Measurements from ENCODE around the gene NKX6-2. TPM values are rescaled to one million over a fixed set of nuclear protein-coding genes. Genes with fewer than 3 reads are reported as not detected.

NKX6-2 gene
- total and polyA plus RNA-seq, 2 experiments from 2014 or later, result 0.24 to 9.3 TPM

GRCh38 chr10:132832186-132832969, 46.4 kb upstream of the NKX6-2 start (continued):
- TF ChIP-seq, protein P1, sequence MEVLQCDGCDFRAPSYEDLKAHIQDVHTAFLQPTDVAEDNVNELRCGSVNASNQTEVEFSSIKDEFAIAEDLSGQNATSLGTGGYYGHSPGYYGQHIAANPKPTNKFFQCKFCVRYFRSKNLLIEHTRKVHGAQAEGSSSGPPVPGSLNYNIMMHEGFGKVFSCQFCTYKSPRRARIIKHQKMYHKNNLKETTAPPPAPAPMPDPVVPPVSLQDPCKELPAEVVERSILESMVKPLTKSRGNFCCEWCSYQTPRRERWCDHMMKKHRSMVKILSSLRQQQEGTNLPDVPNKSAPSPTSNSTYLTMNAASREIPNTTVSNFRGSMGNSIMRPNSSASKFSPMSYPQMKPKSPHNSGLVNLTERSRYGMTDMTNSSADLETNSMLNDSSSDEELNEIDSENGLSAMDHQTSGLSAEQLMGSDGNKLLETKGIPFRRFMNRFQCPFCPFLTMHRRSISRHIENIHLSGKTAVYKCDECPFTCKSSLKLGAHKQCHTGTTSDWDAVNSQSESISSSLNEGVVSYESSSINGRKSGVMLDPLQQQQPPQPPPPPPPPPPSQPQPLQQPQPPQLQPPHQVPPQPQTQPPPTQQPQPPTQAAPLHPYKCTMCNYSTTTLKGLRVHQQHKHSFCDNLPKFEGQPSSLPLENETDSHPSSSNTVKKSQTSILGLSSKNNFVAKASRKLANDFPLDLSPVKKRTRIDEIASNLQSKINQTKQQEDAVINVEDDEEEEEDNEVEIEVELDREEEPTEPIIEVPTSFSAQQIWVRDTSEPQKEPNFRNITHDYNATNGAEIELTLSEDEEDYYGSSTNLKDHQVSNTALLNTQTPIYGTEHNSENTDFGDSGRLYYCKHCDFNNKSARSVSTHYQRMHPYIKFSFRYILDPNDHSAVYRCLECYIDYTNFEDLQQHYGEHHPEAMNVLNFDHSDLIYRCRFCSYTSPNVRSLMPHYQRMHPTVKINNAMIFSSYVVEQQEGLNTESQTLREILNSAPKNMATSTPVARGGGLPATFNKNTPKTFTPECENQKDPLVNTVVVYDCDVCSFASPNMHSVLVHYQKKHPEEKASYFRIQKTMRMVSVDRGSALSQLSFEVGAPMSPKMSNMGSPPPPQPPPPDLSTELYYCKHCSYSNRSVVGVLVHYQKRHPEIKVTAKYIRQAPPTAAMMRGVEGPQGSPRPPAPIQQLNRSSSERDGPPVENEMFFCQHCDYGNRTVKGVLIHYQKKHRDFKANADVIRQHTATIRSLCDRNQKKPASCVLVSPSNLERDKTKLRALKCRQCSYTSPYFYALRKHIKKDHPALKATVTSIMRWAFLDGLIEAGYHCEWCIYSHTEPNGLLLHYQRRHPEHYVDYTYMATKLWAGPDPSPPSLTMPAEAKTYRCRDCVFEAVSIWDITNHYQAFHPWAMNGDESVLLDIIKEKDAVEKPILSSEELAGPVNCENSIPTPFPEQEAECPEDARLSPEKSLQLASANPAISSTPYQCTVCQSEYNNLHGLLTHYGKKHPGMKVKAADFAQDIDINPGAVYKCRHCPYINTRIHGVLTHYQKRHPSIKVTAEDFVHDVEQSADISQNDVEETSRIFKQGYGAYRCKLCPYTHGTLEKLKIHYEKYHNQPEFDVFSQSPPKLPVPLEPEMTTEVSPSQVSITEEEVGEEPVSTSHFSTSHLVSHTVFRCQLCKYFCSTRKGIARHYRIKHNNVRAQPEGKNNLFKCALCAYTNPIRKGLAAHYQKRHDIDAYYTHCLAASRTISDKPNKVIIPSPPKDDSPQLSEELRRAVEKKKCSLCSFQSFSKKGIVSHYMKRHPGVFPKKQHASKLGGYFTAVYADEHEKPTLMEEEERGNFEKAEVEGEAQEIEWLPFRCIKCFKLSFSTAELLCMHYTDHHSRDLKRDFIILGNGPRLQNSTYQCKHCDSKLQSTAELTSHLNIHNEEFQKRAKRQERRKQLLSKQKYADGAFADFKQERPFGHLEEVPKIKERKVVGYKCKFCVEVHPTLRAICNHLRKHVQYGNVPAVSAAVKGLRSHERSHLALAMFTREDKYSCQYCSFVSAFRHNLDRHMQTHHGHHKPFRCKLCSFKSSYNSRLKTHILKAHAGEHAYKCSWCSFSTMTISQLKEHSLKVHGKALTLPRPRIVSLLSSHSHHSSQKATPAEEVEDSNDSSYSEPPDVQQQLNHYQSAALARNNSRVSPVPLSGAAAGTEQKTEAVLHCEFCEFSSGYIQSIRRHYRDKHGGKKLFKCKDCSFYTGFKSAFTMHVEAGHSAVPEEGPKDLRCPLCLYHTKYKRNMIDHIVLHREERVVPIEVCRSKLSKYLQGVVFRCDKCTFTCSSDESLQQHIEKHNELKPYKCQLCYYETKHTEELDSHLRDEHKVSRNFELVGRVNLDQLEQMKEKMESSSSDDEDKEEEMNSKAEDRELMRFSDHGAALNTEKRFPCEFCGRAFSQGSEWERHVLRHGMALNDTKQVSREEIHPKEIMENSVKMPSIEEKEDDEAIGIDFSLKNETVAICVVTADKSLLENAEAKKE (CRISPR knock-in tag; IDR thresholded peaks at IDR 0.05), result no peak

DNA sequence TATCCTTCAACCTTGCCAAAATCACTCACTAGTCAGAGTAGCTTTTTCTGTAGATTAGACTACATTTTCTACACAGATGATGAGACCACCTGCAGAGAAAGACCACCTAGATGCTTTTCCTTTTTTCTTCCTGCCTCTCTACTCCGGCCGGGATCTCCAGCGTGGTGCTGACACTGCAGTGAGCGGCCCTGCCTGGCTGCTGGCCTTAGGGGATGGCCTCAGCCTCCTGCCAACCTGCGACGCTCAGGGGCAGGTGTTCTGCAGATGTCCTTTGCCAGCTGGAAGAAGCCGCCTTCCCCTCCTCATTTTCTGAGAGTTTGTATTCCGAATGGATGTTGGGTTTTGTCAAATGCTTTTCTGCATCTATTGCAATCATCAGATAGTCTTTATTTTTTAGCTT, 43.5 kb upstream of the NKX6-2 start:
- no peaks in the 10 kb centered on the region for H3K79me2 ChIP-seq (replicated peaks; ENCODE audit: insufficient read depth)
- Mint-ChIP-seq H3K4me3 (no peak overlapping the region), H3K4me1 (no peaks in the 10 kb centered on the region; the same call in 2 of the 3 replicates), H3K9me3 (peaks cover 16% of the 10 kb centered on the region), H3K36me3 (ENCODE audit: low read depth) (peaks cover 6% of the 10 kb centered on the region), H3K27ac (no peak overlapping the region), H3K27me3 (ENCODE audit: insufficient read depth, low read depth, poor library complexity) (peaks cover 13% of the 10 kb centered on the region)
- no peak for TF ChIP-seq ZNF114 (CRISPR knock-in tag; IDR thresholded peaks at IDR 0.05)
- no peak for TF ChIP-seq ETS1 (IDR thresholded peaks at IDR 0.05)
- no peak for TF ChIP-seq EZH2phosphoT487 (IDR thresholded peaks at IDR 0.05; ENCODE audit: unreplicated experiment)
- no peaks in the 10 kb centered on the region for H3F3A ChIP-seq (replicated peaks; ENCODE audit: low read depth)
- no peak for ATAC-seq
- no peaks in the 10 kb centered on the region for H3K9me2 ChIP-seq (ENCODE audit: insufficient read depth)
- H4K20me1 ChIP-seq (replicated peaks; ENCODE audit: insufficient read depth), result no peaks in the 10 kb centered on the region
- no peaks in the 10 kb centered on the region for H3K36me3 ChIP-seq (ENCODE audit: insufficient read depth)
- no peak overlapping the region for H2AFZ ChIP-seq
- H3K4me3 ChIP-seq, result no peak overlapping the region
- no peak for DNase-seq (ENCODE audit: low spot score)
- no peak overlapping the region for H3K27ac ChIP-seq (ENCODE audit: low read depth)
- H3K4me1 ChIP-seq (ENCODE audit: insufficient read depth), result no peaks in the 10 kb centered on the region
- H3K4me2 ChIP-seq, result no peak overlapping the region
- H3K27me3 ChIP-seq (ENCODE audit: insufficient read depth), result no peaks in the 10 kb centered on the region
